Ovary (tissue), 3 donors: Measurements from ENCODE around the gene TULP4.

Experiments
- CTCF ChIP-seq, 3 donors: fragments of 450-650 bp in 2 of 3; fragments of 200-600 bp in 1 of 3; IDR thresholded peaks; one replicate each; pipeline versions ENCODE4 v1.5.1 to v1.8.0; 2016 to 2022; ENCODE audit warnings: antibody characterized with exemption in 3 of 3, mild to moderate bottlenecking in 1 of 3
- POLR2A ChIP-seq: fragments of 450-650 bp; IDR thresholded peaks from one replicate; pipeline ENCODE4 v1.6.1; 2017; ENCODE audit warnings: antibody characterized with exemption, mild to moderate bottlenecking, moderate library complexity
- donor health status: DM: no; HTN: no; CAD: no.

- TF ChIP-seq POLR2A = no peak
- no peak for TF ChIP-seq CTCF (IDR thresholded peaks at IDR 0.05)
These were observed 100.8 kb downstream of the TULP4 start for GRCh38 chr6:158413028-158413427.
